Measurements from ENCODE around the gene DDX4. TPM values are rescaled to one million over a fixed set of nuclear protein-coding genes. Genes with fewer than 3 reads are reported as not detected.
A peak's percentile ranks its signal among the peaks of the same experiment; 100 is the strongest.

Gene DDX4
- total and polyA plus RNA-seq, 9 of the 15 experiments (the other 6 are each of a cell fraction or from before 2014, with no cell fraction given), result not detected

DNA sequence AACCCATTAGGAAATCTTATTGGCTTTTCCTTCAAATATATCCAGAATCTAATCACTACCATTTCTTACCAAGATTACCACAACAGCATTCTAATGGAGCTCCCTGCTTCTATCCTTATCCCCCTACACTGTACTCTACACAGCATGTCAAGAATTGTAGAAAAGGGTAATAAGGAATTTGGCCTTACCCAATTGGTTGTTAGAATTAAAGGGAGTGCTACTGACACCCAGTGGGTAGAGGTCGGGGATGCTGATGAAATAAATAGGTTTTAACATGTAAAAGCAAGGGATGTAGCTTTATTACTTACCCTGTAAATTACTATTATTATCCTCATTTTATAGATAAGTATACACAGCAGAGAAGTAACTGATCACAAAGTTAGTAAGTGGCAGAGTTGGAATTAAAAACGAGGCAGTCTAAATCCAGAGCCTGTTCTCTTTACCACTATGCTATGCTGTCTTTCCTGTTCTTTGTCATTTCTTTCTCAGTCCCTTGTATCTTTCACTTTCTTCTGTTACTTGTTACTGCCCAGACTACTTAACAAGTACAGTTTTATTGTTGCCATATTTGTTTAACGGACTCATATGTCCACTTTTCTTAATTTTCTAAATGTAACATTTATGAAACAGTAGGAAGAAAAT lies 36.3 kb upstream of the DDX4 start:
- in situ Hi-C loops (cut with MboI) (no loop called here), intact Hi-C loops (cut with micrococcal nuclease) (no loop called here)
- no peaks in the 10 kb centered on the region for H3K9me3 ChIP-seq (replicated peaks; ENCODE audit: control insufficient read depth, insufficient read depth, low read depth, low read length)
- no peak overlapping the region for H3K4me2 ChIP-seq (ENCODE audit: insufficient read depth, low read length)
- ChIA-PET CTCF (ENCODE audit: low intra/inter-chr PET ratio) (no interaction called here), POLR2A (interaction anchor here (0.6 to 1.1 kb wide), 2 partner anchors 11 to 28 kb away, joined by 3 to 9 read pairs; partner anchors contain the start of gene SLC38A9)
- no peaks in the 10 kb centered on the region for H4K20me1 ChIP-seq (replicated peaks; ENCODE audit: control insufficient read depth, insufficient read depth, low read length)
- H3K9ac ChIP-seq (ENCODE audit: insufficient read depth in 1 of 2, low read depth in 2 of 2, low read length in 2 of 2), result no peak overlapping the region
- no peak for FAIRE-seq
- no peaks in the 10 kb centered on the region for H3K27me3 ChIP-seq (ENCODE audit: control insufficient read depth in 2 of 2, insufficient read depth in 2 of 2, low read length in 2 of 2)
- H3K27ac ChIP-seq (ENCODE audit: extremely low read depth, low read depth, low read length), result no peak overlapping the region
- peak; percentile 67 for ATAC-seq
- BruUV-seq (replicated peaks), result no TSS peak
- TF ChIP-seq, protein P1, sequence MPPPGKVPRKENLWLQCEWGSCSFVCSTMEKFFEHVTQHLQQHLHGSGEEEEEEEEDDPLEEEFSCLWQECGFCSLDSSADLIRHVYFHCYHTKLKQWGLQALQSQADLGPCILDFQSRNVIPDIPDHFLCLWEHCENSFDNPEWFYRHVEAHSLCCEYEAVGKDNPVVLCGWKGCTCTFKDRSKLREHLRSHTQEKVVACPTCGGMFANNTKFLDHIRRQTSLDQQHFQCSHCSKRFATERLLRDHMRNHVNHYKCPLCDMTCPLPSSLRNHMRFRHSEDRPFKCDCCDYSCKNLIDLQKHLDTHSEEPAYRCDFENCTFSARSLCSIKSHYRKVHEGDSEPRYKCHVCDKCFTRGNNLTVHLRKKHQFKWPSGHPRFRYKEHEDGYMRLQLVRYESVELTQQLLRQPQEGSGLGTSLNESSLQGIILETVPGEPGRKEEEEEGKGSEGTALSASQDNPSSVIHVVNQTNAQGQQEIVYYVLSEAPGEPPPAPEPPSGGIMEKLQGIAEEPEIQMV (tag; conservative IDR thresholded peaks at IDR 0.05; ENCODE audit: low read depth), result no peak
- TF ChIP-seq ZNF444 (CRISPR knock-in tag; IDR thresholded peaks at IDR 0.05), result no peak
- TF ChIP-seq, protein P2, sequence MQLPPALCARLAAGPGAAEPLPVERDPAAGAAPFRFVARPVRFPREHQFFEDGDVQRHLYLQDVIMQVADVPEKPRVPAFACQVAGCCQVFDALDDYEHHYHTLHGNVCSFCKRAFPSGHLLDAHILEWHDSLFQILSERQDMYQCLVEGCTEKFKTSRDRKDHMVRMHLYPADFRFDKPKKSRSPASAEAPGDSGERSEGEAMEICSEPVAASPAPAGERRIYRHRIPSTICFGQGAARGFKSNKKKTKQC (CRISPR knock-in tag; IDR thresholded peaks at IDR 0.05), result no peak
- TF ChIP-seq SUPT5H (IDR thresholded peaks at IDR 0.05), result no peak
- no peak for TF ChIP-seq RB1 (IDR thresholded peaks at IDR 0.05; ENCODE audit: low read depth)
- TF ChIP-seq, protein P3, sequence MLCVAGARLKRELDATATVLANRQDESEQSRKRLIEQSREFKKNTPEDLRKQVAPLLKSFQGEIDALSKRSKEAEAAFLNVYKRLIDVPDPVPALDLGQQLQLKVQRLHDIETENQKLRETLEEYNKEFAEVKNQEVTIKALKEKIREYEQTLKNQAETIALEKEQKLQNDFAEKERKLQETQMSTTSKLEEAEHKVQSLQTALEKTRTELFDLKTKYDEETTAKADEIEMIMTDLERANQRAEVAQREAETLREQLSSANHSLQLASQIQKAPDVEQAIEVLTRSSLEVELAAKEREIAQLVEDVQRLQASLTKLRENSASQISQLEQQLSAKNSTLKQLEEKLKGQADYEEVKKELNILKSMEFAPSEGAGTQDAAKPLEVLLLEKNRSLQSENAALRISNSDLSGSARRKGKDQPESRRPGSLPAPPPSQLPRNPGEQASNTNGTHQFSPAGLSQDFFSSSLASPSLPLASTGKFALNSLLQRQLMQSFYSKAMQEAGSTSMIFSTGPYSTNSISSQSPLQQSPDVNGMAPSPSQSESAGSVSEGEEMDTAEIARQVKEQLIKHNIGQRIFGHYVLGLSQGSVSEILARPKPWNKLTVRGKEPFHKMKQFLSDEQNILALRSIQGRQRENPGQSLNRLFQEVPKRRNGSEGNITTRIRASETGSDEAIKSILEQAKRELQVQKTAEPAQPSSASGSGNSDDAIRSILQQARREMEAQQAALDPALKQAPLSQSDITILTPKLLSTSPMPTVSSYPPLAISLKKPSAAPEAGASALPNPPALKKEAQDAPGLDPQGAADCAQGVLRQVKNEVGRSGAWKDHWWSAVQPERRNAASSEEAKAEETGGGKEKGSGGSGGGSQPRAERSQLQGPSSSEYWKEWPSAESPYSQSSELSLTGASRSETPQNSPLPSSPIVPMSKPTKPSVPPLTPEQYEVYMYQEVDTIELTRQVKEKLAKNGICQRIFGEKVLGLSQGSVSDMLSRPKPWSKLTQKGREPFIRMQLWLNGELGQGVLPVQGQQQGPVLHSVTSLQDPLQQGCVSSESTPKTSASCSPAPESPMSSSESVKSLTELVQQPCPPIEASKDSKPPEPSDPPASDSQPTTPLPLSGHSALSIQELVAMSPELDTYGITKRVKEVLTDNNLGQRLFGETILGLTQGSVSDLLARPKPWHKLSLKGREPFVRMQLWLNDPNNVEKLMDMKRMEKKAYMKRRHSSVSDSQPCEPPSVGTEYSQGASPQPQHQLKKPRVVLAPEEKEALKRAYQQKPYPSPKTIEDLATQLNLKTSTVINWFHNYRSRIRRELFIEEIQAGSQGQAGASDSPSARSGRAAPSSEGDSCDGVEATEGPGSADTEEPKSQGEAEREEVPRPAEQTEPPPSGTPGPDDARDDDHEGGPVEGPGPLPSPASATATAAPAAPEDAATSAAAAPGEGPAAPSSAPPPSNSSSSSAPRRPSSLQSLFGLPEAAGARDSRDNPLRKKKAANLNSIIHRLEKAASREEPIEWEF (CRISPR knock-in tag; IDR thresholded peaks at IDR 0.05), result no peak
- DNase-seq (ENCODE audit: extremely low read depth in 1 of 4, low spot score in 3 of 4), result no peak
- H2AFZ ChIP-seq (ENCODE audit: low read depth, low read length), result no peak overlapping the region
- H3K36me3 ChIP-seq (ENCODE audit: control insufficient read depth, insufficient read depth, low read length), result no peaks in the 10 kb centered on the region
- no peaks in the 10 kb centered on the region for H3K9me1 ChIP-seq (ENCODE audit: control insufficient read depth, insufficient read depth, low read length)
- no peaks in the 10 kb centered on the region for H3K79me2 ChIP-seq (ENCODE audit: control insufficient read depth, insufficient read depth, low read length)
- H3K4me3 ChIP-seq, result no peak overlapping the region
- WGBS (ENCODE audit: insufficient coverage, low coverage, missing lambda C conversion rate), result 37% methylated on average over 3 of the region's 3 CpGs
- H3K4me1 ChIP-seq (replicated peaks in 1 of 2; ENCODE audit: control insufficient read depth in 2 of 2, insufficient read depth in 2 of 2, low read length in 2 of 2), result peaks cover 0 to 9% of the 10 kb centered on the region in 2 experiments; a peak in 1 of 5 replicates
